ENCODE results near the gene TMCO2.

TMCO2 gene

GRCh38 chr1:40247655-40248054, at the start of gene TMCO2:
Gene TMCO2, plus strand, starts transcription at chr1:40247937. Its CDS starts 57 bp downstream, at chr1:40247994.
- ATAC-seq (ENCODE audit: insufficient read depth, low read depth) (no peak), DNase-seq (no peak)
- Histone ChIP-seq H3K9ac (ENCODE audit: low read depth, low read length) (no peak within 1 kb of the TSS), H3K27ac (ENCODE audit: low read length) (no peak within 1 kb of the TSS), H3K4me1 (ENCODE audit: insufficient read depth, low read length) (no peaks in the 10 kb centered on the region), H3K79me2 (ENCODE audit: insufficient read depth, low read length) (no peaks in the 10 kb centered on the region), H4K20me1 (ENCODE audit: insufficient read depth, low read length) (no peaks in the 10 kb centered on the region), H3K4me2 (ENCODE audit: insufficient read depth, low read length) (no peak within 1 kb of the TSS), H3K27me3 (ENCODE audit: insufficient read depth, low read length, poor library complexity) (no peaks in the 10 kb centered on the region), H3K9me3 (ENCODE audit: insufficient read depth, low read length, severe bottlenecking) (no peaks in the 10 kb centered on the region), H3K4me3 (ENCODE audit: low read depth in 1 of 2, low read length in 2 of 2) (no peak within 1 kb of the TSS), H3K36me3 (ENCODE audit: insufficient read depth, low read length) (no peaks in the 10 kb centered on the region), H2AFZ (ENCODE audit: low read depth, low read length) (no peak within 1 kb of the TSS)
- TF ChIP-seq EZH2 (IDR thresholded peaks at IDR 0.05; ENCODE audit: borderline replicate concordance, low read depth, low read length, severe bottlenecking) (no peak), CTCF (IDR thresholded peaks at IDR 0.05; ENCODE audit: borderline replicate concordance, extremely low read depth, low read length, poor library complexity, severe bottlenecking) (no peak)

GRCh38 chr1:40199126-40199525, 48.6 kb upstream of the TMCO2 start:
- Histone ChIP-seq H3K9ac (ENCODE audit: low read depth, low read length) (no peak overlapping the region), H3K27ac (ENCODE audit: low read length) (no peak overlapping the region), H3K4me3 (ENCODE audit: low read depth in 1 of 2, low read length in 2 of 2) (no peak overlapping the region), H3K4me1 (ENCODE audit: insufficient read depth, low read length) (no peaks in the 10 kb centered on the region), H3K9me3 (ENCODE audit: insufficient read depth, low read length, severe bottlenecking) (no peaks in the 10 kb centered on the region), H2AFZ (ENCODE audit: low read depth, low read length) (no peak overlapping the region), H3K36me3 (ENCODE audit: insufficient read depth, low read length) (peaks cover 69% of the 10 kb centered on the region), H4K20me1 (ENCODE audit: insufficient read depth, low read length) (no peaks in the 10 kb centered on the region), H3K27me3 (ENCODE audit: insufficient read depth, low read length, poor library complexity) (no peaks in the 10 kb centered on the region), H3K79me2 (ENCODE audit: insufficient read depth, low read length) (peaks cover 11% of the 10 kb centered on the region), H3K4me2 (ENCODE audit: insufficient read depth, low read length) (no peak overlapping the region)
- TF ChIP-seq CTCF (IDR thresholded peaks at IDR 0.05; ENCODE audit: borderline replicate concordance, extremely low read depth, low read length, poor library complexity, severe bottlenecking) (no peak), EZH2 (IDR thresholded peaks at IDR 0.05; ENCODE audit: borderline replicate concordance, low read depth, low read length, severe bottlenecking) (no peak)
- ATAC-seq (ENCODE audit: insufficient read depth, low read depth) (no peak), DNase-seq (no peak)

GRCh38 chr1:40204856-40205255, 42.9 kb upstream of the TMCO2 start:
- TF ChIP-seq EZH2 (IDR thresholded peaks at IDR 0.05; ENCODE audit: borderline replicate concordance, low read depth, low read length, severe bottlenecking) (no peak), CTCF (IDR thresholded peaks at IDR 0.05; ENCODE audit: borderline replicate concordance, extremely low read depth, low read length, poor library complexity, severe bottlenecking) (no peak)
- peaks cover 14% of the 10 kb centered on the region for H3K79me2 ChIP-seq (ENCODE audit: insufficient read depth, low read length)
- H2AFZ ChIP-seq (ENCODE audit: low read depth, low read length), result no peak overlapping the region
- H3K27ac ChIP-seq (ENCODE audit: low read length), result no peak overlapping the region
- no peaks in the 10 kb centered on the region for H3K9me3 ChIP-seq (ENCODE audit: insufficient read depth, low read length, severe bottlenecking)
- peaks cover 73% of the 10 kb centered on the region for H3K36me3 ChIP-seq (ENCODE audit: insufficient read depth, low read length)
- no peak overlapping the region for H3K4me2 ChIP-seq (ENCODE audit: insufficient read depth, low read length)
- no peak overlapping the region for H3K9ac ChIP-seq (ENCODE audit: low read depth, low read length)
- no peaks in the 10 kb centered on the region for H3K4me1 ChIP-seq (ENCODE audit: insufficient read depth, low read length)
- peaks cover 2% of the 10 kb centered on the region; the same call in 1 of the 2 replicates for H4K20me1 ChIP-seq (ENCODE audit: insufficient read depth, low read length)
- no peak for ATAC-seq (ENCODE audit: insufficient read depth, low read depth)
- H3K4me3 ChIP-seq (ENCODE audit: low read depth in 1 of 2, low read length in 2 of 2), result no peak overlapping the region
- DNase-seq, result no peak
- no peaks in the 10 kb centered on the region for H3K27me3 ChIP-seq (ENCODE audit: insufficient read depth, low read length, poor library complexity)
